SK-N-SH (cell line): ENCODE results near the gene ANK2. TPM values are rescaled to one million over a fixed set of nuclear protein-coding genes. Genes with fewer than 3 reads are reported as not detected.

Experiments
- CTCF ChIA-PET: fragments of 300-600, 350-600 bp; formaldehyde crosslinking; extraction: SDS; loops from one replicate; lab custom pipeline; 2021; lab: Yijun Ruan, JAX
- POLR2A ChIA-PET: fragments of 350-600 bp; sonication (Branson Sonifier 250); formaldehyde crosslinking; extraction: SDS; loops from one replicate; lab custom pipeline; 2020; ENCODE audit warnings: antibody characterized with exemption, inconsistent platforms; lab: Yijun Ruan, JAX
- DNase-seq: peaks from one replicate; pipeline ENCODE4 v3.0.0; 2012
- H2AFZ ChIP-seq: fragments of 200-600 bp; sonication (generic); 2 replicates; pipeline ENCODE4 v1.8.1; 2016; ENCODE audit warnings: antibody characterized with exemption, mild to moderate bottlenecking, low read depth
- H3F3A ChIP-seq: fragments of 200-600 bp; sonication (generic); replicated peaks from 2 replicates; pipeline ENCODE3; 2016; ENCODE audit warnings: antibody characterized with exemption, mild to moderate bottlenecking; ENCODE audit not compliant: insufficient read depth
- H3K27ac ChIP-seq, 2 experiments: fragments of 200-500 bp in 1 of 2; fragments of 200-600 bp in 1 of 2; sonication (Bioruptor generic) in 1 of 2; sonication (generic), shearing (Covaris generic) in 1 of 2; 2 replicates each; pipeline versions ENCODE4 v1.5.1 to v1.6.1; 2014 to 2016; ENCODE audit warnings: low read depth in 2 of 2, inconsistent platforms in 1 of 2, low read length in 1 of 2, mild to moderate bottlenecking in 1 of 2, mixed read lengths in 1 of 2
- H3K27me3 ChIP-seq: fragments of 200-600 bp; sonication (generic), shearing (Covaris generic); 2 replicates; pipeline ENCODE4 v1.6.1; 2016; ENCODE audit warnings: mixed run types; ENCODE audit not compliant: insufficient read depth
- H3K36me3 ChIP-seq, 2 experiments: fragments of 200-500 bp in 1 of 2; fragments of 200-600 bp in 1 of 2; sonication (Bioruptor generic) in 1 of 2; sonication (generic) in 1 of 2; replicated peaks in 1 of 2; 2 replicates each; pipeline versions ENCODE3 to v1.5.1; 2014 to 2016; ENCODE audit warnings: low read length in 1 of 2, mild to moderate bottlenecking in 1 of 2; ENCODE audit not compliant: insufficient read depth in 2 of 2, control insufficient read depth in 1 of 2
- H3K4me1 ChIP-seq, 2 experiments: fragments of 200-500 bp in 1 of 2; fragments of 200-600 bp in 1 of 2; sonication (Bioruptor generic) in 1 of 2; sonication (generic), shearing (Covaris generic) in 1 of 2; 2 replicates each; pipeline versions ENCODE4 v1.5.1 to v1.6.1; 2014 to 2016; ENCODE audit warnings: low read depth in 1 of 2, low read length in 1 of 2, mixed run types in 1 of 2; ENCODE audit not compliant: insufficient read depth in 2 of 2, control insufficient read depth in 1 of 2
- H3K4me2 ChIP-seq: fragments of 200-600 bp; sonication (generic), shearing (Covaris generic); 2 replicates; pipeline ENCODE4 v1.6.1; 2017; ENCODE audit warnings: mixed run types
- H3K4me3 ChIP-seq, 2 experiments: fragments of 200-500 bp in 1 of 2; fragments of 200-600 bp in 1 of 2; sonication (Bioruptor generic) in 1 of 2; sonication (generic), shearing (Covaris generic) in 1 of 2; 2 replicates each; pipeline versions ENCODE4 v1.5.1 to v1.8.1; 2014 to 2016; ENCODE audit warnings: low read depth in 2 of 2, inconsistent platforms in 1 of 2, low read length in 1 of 2, mild to moderate bottlenecking in 1 of 2, mixed read lengths in 1 of 2, moderate library complexity in 1 of 2
- H3K79me2 ChIP-seq: fragments of 200-600 bp; sonication (generic); 2 replicates; pipeline ENCODE4 v1.8.1; 2017; ENCODE audit warnings: mild to moderate bottlenecking; ENCODE audit not compliant: insufficient read depth
- H3K9ac ChIP-seq: fragments of 200-600 bp; sonication (generic); 2 replicates; pipeline ENCODE4 v1.6.1; 2017; ENCODE audit warnings: mixed run types
- H3K9me2 ChIP-seq: fragments of 200-600 bp; sonication (generic); 2 replicates; pipeline ENCODE4 v1.6.1; 2017; ENCODE audit warnings: mixed run types
- H3K9me3 ChIP-seq: fragments of 200-600 bp; sonication (generic); 2 replicates; pipeline ENCODE4 v1.6.1; 2017; ENCODE audit warnings: mixed run types, mild to moderate bottlenecking, moderate library complexity
- H4K20me1 ChIP-seq: fragments of 200-600 bp; sonication (generic); 2 replicates; pipeline ENCODE4 v1.6.1; 2017; ENCODE audit warnings: mild to moderate bottlenecking, mixed run types; ENCODE audit not compliant: insufficient read depth
- CHD2 ChIP-seq: fragments of 150-350 bp; IDR thresholded peaks from 2 replicates; pipeline ENCODE4 v1.6.1; 2018; ENCODE audit warnings: low read length; ENCODE audit not compliant: partially characterized antibody
- ELF1 ChIP-seq: IDR thresholded peaks from 2 replicates; pipeline ENCODE4 v1.4.0; 2012
- EP300 ChIP-seq, 2 experiments: IDR thresholded peaks; 2 replicates each; pipeline versions ENCODE4 v1.4.0 to v1.6.1; 2012; ENCODE audit warnings: borderline replicate concordance in 1 of 2, low read depth in 1 of 2, low read length in 1 of 2
- FOXM1 ChIP-seq: IDR thresholded peaks from 2 replicates; pipeline ENCODE4 v1.4.0; 2012; ENCODE audit warnings: low read depth, mild to moderate bottlenecking
- GABPA ChIP-seq: IDR thresholded peaks from 2 replicates; pipeline ENCODE4 v1.4.0; 2012; ENCODE audit warnings: low read depth, mild to moderate bottlenecking
- GATA2 ChIP-seq: sonication (generic); formaldehyde crosslinking; IDR thresholded peaks from 2 replicates; pipeline ENCODE4 v1.5.0; 2020; ENCODE audit warnings: mild to moderate bottlenecking, missing genetic modification reagents
- MXI1 ChIP-seq: IDR thresholded peaks from 2 replicates; pipeline ENCODE4 v1.6.1; 2012; ENCODE audit warnings: mild to moderate bottlenecking, low read depth, low read length, improper control_type of control experiment
- NFIC ChIP-seq: IDR thresholded peaks from 2 replicates; pipeline ENCODE4 v1.4.0; 2012; ENCODE audit warnings: borderline replicate concordance
- NRF1 ChIP-seq: IDR thresholded peaks from 2 replicates; pipeline ENCODE4 v1.6.1; 2012; ENCODE audit warnings: low read depth, mild to moderate bottlenecking, low read length
- POLR2AphosphoS5 ChIP-seq: IDR thresholded peaks from 2 replicates; pipeline ENCODE4 v1.6.1; 2012; ENCODE audit warnings: low read depth, low read length
- RCOR1 ChIP-seq: fragments of 150-350 bp; IDR thresholded peaks from 2 replicates; pipeline ENCODE4 v1.6.1; 2017; ENCODE audit warnings: antibody characterized with exemption, low read length
- RFX5 ChIP-seq: IDR thresholded peaks from 2 replicates; pipeline ENCODE4 v1.6.1; 2012; ENCODE audit warnings: mild to moderate bottlenecking, improper control_type of control experiment, low read length
- RXRA ChIP-seq: IDR thresholded peaks from 2 replicates; pipeline ENCODE4 v1.4.0; 2012; ENCODE audit warnings: low read depth, mild to moderate bottlenecking, borderline replicate concordance
- SIN3A ChIP-seq: IDR thresholded peaks from 2 replicates; pipeline ENCODE4 v1.6.1; 2012; ENCODE audit warnings: low read depth, mild to moderate bottlenecking, low read length, moderate library complexity, borderline replicate concordance
- SMC3 ChIP-seq: IDR thresholded peaks from 2 replicates; pipeline ENCODE4 v1.6.1; 2012; ENCODE audit warnings: low read depth, low read length, improper control_type of control experiment
- TAF1 ChIP-seq: IDR thresholded peaks from 2 replicates; pipeline ENCODE4 v1.6.1; 2012; ENCODE audit warnings: low read depth, mild to moderate bottlenecking, low read length, moderate library complexity, borderline replicate concordance
- TEAD4 ChIP-seq: IDR thresholded peaks from 2 replicates; pipeline ENCODE4 v1.4.0; 2012; ENCODE audit warnings: mild to moderate bottlenecking, borderline replicate concordance; ENCODE audit not compliant: insufficient read depth
- WGBS: methylation state at CpG from one replicate; pipeline ENCODE4 v1.1.6; 2017; ENCODE audit warnings: low lambda C conversion rate; 5-methylcytosine and 5-hydroxymethylcytosine counted together
- polyA plus RNA-seq, 3 experiments: library from polyadenylated mRNA; depleted of rRNA; stranded (reverse); fragments of >200 nt; gene quantifications; 2 replicates each; pipeline ENCODE4 v1.2.3, GENCODE V29; 2012
- TF ChIP-seq, protein P1 (sequence below): IDR thresholded peaks from 2 replicates; pipeline ENCODE4 v1.4.0; 2012; ENCODE audit warnings: low read depth, borderline replicate concordance
- TF ChIP-seq, protein P2 (sequence below): fragments of 200-600 bp; sonication (generic); IDR thresholded peaks from 2 replicates; pipeline ENCODE4 v1.6.1; 2017; ENCODE audit warnings: antibody characterized with exemption, mild to moderate bottlenecking, moderate library complexity
- TF ChIP-seq, protein P3 (sequence below): IDR thresholded peaks from 2 replicates; pipeline ENCODE4 v1.6.1; 2012; ENCODE audit warnings: mild to moderate bottlenecking, low read depth, low read length, moderate library complexity

ANK2 gene
- polyA plus RNA-seq, 1 of the 3 experiments (the other 2 are of a cell fraction): 0.69 TPM

DNA sequence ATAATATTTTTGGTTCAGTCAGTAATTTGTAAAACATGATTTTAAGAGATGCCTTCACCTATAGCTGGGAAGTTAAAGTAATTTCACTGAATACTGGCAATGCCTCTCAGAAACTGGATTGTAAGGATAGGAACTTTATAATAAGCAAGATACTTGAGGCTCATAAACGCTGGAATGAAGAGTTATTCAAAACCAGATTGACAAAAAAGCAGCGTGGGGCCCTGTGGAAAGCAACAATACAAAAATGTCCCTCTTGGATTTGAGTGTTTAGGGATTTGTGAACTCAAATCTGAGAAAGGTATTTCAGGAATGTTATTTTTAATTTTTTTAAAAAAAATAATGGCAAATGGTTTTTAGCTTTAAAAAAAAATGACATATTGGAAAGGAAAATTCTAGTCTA is 94.6 kb downstream of the ANK2 start:
- TF ChIP-seq TAF1 (no peak), GATA2 (no peak), EP300 (IDR thresholded peaks at IDR 0.05; ENCODE audit: borderline replicate concordance in 1 of 2, low read depth in 1 of 2, low read length in 1 of 2) (no peak), SIN3A (no peak), RFX5 (no peak), RCOR1 (no peak), SMC3 (no peak), GABPA (no peak), POLR2AphosphoS5 (no peak), TEAD4 (no peak), MXI1 (no peak), ELF1 (no peak), FOXM1 (no peak), NFIC (no peak), NRF1 (no peak), RXRA (no peak), CHD2 (no peak)
- TF ChIP-seq, protein P1, sequence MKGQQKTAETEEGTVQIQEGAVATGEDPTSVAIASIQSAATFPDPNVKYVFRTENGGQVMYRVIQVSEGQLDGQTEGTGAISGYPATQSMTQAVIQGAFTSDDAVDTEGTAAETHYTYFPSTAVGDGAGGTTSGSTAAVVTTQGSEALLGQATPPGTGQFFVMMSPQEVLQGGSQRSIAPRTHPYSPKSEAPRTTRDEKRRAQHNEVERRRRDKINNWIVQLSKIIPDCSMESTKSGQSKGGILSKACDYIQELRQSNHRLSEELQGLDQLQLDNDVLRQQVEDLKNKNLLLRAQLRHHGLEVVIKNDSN: no peak
- TF ChIP-seq, protein P2, sequence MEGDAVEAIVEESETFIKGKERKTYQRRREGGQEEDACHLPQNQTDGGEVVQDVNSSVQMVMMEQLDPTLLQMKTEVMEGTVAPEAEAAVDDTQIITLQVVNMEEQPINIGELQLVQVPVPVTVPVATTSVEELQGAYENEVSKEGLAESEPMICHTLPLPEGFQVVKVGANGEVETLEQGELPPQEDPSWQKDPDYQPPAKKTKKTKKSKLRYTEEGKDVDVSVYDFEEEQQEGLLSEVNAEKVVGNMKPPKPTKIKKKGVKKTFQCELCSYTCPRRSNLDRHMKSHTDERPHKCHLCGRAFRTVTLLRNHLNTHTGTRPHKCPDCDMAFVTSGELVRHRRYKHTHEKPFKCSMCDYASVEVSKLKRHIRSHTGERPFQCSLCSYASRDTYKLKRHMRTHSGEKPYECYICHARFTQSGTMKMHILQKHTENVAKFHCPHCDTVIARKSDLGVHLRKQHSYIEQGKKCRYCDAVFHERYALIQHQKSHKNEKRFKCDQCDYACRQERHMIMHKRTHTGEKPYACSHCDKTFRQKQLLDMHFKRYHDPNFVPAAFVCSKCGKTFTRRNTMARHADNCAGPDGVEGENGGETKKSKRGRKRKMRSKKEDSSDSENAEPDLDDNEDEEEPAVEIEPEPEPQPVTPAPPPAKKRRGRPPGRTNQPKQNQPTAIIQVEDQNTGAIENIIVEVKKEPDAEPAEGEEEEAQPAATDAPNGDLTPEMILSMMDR: no peak
- TF ChIP-seq, protein P3, sequence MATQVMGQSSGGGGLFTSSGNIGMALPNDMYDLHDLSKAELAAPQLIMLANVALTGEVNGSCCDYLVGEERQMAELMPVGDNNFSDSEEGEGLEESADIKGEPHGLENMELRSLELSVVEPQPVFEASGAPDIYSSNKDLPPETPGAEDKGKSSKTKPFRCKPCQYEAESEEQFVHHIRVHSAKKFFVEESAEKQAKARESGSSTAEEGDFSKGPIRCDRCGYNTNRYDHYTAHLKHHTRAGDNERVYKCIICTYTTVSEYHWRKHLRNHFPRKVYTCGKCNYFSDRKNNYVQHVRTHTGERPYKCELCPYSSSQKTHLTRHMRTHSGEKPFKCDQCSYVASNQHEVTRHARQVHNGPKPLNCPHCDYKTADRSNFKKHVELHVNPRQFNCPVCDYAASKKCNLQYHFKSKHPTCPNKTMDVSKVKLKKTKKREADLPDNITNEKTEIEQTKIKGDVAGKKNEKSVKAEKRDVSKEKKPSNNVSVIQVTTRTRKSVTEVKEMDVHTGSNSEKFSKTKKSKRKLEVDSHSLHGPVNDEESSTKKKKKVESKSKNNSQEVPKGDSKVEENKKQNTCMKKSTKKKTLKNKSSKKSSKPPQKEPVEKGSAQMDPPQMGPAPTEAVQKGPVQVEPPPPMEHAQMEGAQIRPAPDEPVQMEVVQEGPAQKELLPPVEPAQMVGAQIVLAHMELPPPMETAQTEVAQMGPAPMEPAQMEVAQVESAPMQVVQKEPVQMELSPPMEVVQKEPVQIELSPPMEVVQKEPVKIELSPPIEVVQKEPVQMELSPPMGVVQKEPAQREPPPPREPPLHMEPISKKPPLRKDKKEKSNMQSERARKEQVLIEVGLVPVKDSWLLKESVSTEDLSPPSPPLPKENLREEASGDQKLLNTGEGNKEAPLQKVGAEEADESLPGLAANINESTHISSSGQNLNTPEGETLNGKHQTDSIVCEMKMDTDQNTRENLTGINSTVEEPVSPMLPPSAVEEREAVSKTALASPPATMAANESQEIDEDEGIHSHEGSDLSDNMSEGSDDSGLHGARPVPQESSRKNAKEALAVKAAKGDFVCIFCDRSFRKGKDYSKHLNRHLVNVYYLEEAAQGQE: no peak
- Histone ChIP-seq H3K4me3 (no peak overlapping the region), H3K27ac (no peak overlapping the region), H3K9me3 (no peaks in the 10 kb centered on the region), H3K9me2 (no peaks in the 10 kb centered on the region), H3K27me3 (no peaks in the 10 kb centered on the region), H3K79me2 (no peaks in the 10 kb centered on the region), H3K36me3 (no peaks in the 10 kb centered on the region), H4K20me1 (no peaks in the 10 kb centered on the region), H3F3A (peaks cover 3% of the 10 kb centered on the region), H3K4me2 (no peak overlapping the region), H3K4me1 (peaks cover 0 to 3% of the 10 kb centered on the region in 2 experiments; a peak in 2 of 4 replicates), H2AFZ (no peak overlapping the region), H3K9ac (no peak overlapping the region)
- no peak for DNase-seq
- ChIA-PET POLR2A (no interaction called here), CTCF (interaction anchor here (1.2 to 1.4 kb wide), 2 partner anchors 17 to 382 kb away, joined by 3 read pairs; no protein-coding TSS in a partner anchor)
- 80% methylated on average over 2 of the region's 2 CpGs for WGBS
